HG02840 (cell line): ENCODE measurements around the gene TXLNA.

ENCODE experiments used
- ATAC-seq: cut with Tn5 transposase; IDR thresholded peaks from one replicate; pipeline ENCODE4 v1.9.1; 2021; ENCODE audit warnings: mild to moderate bottlenecking, moderate library complexity, moderate number of reproducible peaks; ENCODE audit not compliant: unreplicated experiment, low FRiP score

Gene TXLNA

GRCh38 chr1:32182060-32182459 lies 2.6 kb downstream of the TXLNA start:
- ATAC-seq, result no peak

- ATAC-seq, result no peak
Measured at GRCh38 chr1:32184650-32185049, 5.2 kb downstream of the TXLNA start.

- no peak for ATAC-seq
Measured at GRCh38 chr1:32186077-32186476, 6.6 kb downstream of the TXLNA start.

GRCh38 chr1:32186491-32186890 lies 7.0 kb downstream of the TXLNA start:
- no peak for ATAC-seq

GRCh38 chr1:32187850-32188249 lies 8.4 kb downstream of the TXLNA start:
- ATAC-seq, result no peak

- no peak for ATAC-seq
Measured at GRCh38 chr1:32192220-32192948, 12.9 kb downstream of the TXLNA start.

- ATAC-seq, result no peak
Measured at GRCh38 chr1:32194984-32195383, 15.5 kb downstream of the TXLNA start.

GRCh38 chr1:32195531-32195930 lies 16.1 kb downstream of the TXLNA start:
- no peak for ATAC-seq

- no peak for ATAC-seq
Measured at GRCh38 chr1:32195972-32196823, 16.7 kb downstream of the TXLNA start.

- ATAC-seq, result no peak
Measured at GRCh38 chr1:32197074-32197473, 17.6 kb downstream of the TXLNA start.

- no peak for ATAC-seq
Measured at GRCh38 chr1:32197837-32198236, 18.4 kb downstream of the TXLNA start.

- no peak for ATAC-seq
Measured at GRCh38 chr1:32198237-32199042, 19.0 kb downstream of the TXLNA start.

GRCh38 chr1:32199043-32199716 lies 19.7 kb downstream of the TXLNA start:
- ATAC-seq, result no peak

GRCh38 chr1:32199717-32200072 lies 20.2 kb downstream of the TXLNA start:
- ATAC-seq, result no peak

GRCh38 chr1:32200226-32201010 lies 20.9 kb downstream of the TXLNA start, which contains the start of gene CCDC28B:
Gene CCDC28B, plus strand, starts transcription at chr1:32200595. Its CDS starts 1,341 bp downstream, at chr1:32201936.
- no peak for ATAC-seq

GRCh38 chr1:32201011-32201855 lies 21.8 kb downstream of the TXLNA start:
- no peak for ATAC-seq

- no peak for ATAC-seq
Measured at GRCh38 chr1:32204943-32205361, 25.5 kb downstream of the TXLNA start.
